Tibial nerve (tissue), 4 donors: ENCODE measurements around the gene CDK3. TPM values are rescaled to one million over a fixed set of nuclear protein-coding genes. Genes with fewer than 3 reads are reported as not detected.
A peak's percentile ranks its signal among the peaks of the same experiment; 100 is the strongest.

Experiments
- DNase-seq, 2 donors: peaks; one replicate each; pipeline ENCODE4 v3.0.0-alpha.2; 2019; ENCODE audit warnings: low spot score in 2 of 2
- H3K27ac ChIP-seq, 4 donors: fragments of 200-600 bp; sonication (generic) in 3 of 4; one replicate each; pipeline ENCODE4 v1.5.1; 2017 to 2019; ENCODE audit warnings: mild to moderate bottlenecking in 1 of 4
- H3K27me3 ChIP-seq, 2 donors: fragments of 200-600 bp; sonication (generic) in 1 of 2; one replicate each; pipeline versions ENCODE4 v1.5.1 to v1.6.0; 2017 to 2019
- H3K36me3 ChIP-seq, 3 donors: fragments of 200-600 bp; sonication (generic); one replicate each; pipeline ENCODE4 v1.5.1; 2018 to 2019
- H3K4me1 ChIP-seq, 4 donors: fragments of 200-600 bp; sonication (generic) in 3 of 4; one replicate each; pipeline ENCODE4 v1.5.1; 2017 to 2019
- H3K4me3 ChIP-seq, 4 donors: fragments of 200-600 bp; sonication (generic) in 3 of 4; one replicate each; pipeline ENCODE4 v1.5.1; 2017 to 2019; ENCODE audit warnings: mild to moderate bottlenecking in 1 of 4, moderate library complexity in 1 of 4
- H3K9me3 ChIP-seq, 4 donors: fragments of 200-600 bp; sonication (generic) in 3 of 4; one replicate each; pipeline ENCODE4 v1.5.1; 2017 to 2019
- CTCF ChIP-seq, 5 experiments: fragments of 200-600 bp in 3 of 5; fragments of 450-650 bp in 2 of 5; sonication (generic) in 3 of 5; IDR thresholded peaks; one replicate each; pipeline ENCODE4 v1.5.1; 2016 to 2019; ENCODE audit warnings: antibody characterized with exemption in 5 of 5, mild to moderate bottlenecking in 3 of 5, moderate library complexity in 2 of 5
- EP300 ChIP-seq, 2 donors: sonication (generic); formaldehyde crosslinking; IDR thresholded peaks; one replicate each; pipeline ENCODE4 v1.6.1; 2017; ENCODE audit warnings: antibody characterized with exemption in 2 of 2, mild to moderate bottlenecking in 1 of 2
- POLR2A ChIP-seq, 2 donors: fragments of 450-650 bp; IDR thresholded peaks; one replicate each; pipeline ENCODE4 v1.6.1; 2017; ENCODE audit warnings: antibody characterized with exemption in 2 of 2, mild to moderate bottlenecking in 2 of 2, moderate library complexity in 2 of 2
- WGBS, 2 donors: methylation state at CpG; one replicate each; pipeline ENCODE4 v1.1.5; 2018; 5-methylcytosine and 5-hydroxymethylcytosine counted together
- total RNA-seq, 4 donors: library from RNA; depleted of rRNA; stranded (reverse); fragments of >200 nt; gene quantifications; one replicate each; pipeline ENCODE4 v1.1.0, GENCODE V29; 2016

The CDK3 gene
- total RNA-seq, 4 donors from 2014 or later, result 3.8 to 12.3 (median 5.9) TPM

- no peak overlapping the region for H3K4me3 ChIP-seq
- 64 to 71% methylated on average over 30 to 31 of the region's 31 CpGs for WGBS, 2 donors
- H3K36me3 ChIP-seq, result peaks cover 0 to 27% (median 0%) of the 10 kb centered on the region in 3 donors
- TF ChIP-seq POLR2A (IDR thresholded peaks at IDR 0.05) (no peak), CTCF (IDR thresholded peaks at IDR 0.05) (peak; percentile 33 to 73 (median 63))
- no peaks in the 10 kb centered on the region for H3K9me3 ChIP-seq
- H3K27me3 ChIP-seq, result no peaks in the 10 kb centered on the region
- H3K27ac ChIP-seq, result peak overlapping the region in 1 of 4 donors; percentile 22
- peaks cover 0 to 14% (median 6%) of the 10 kb centered on the region in 4 donors for H3K4me1 ChIP-seq
- DNase-seq, result peak in 1 of 2 donors; percentile 34
These were observed 470 bp upstream of the CDK3 start for GRCh38 chr17:76000016-76000754.

- H3K4me1 ChIP-seq, result peaks cover 0 to 15% (median 3%) of the 10 kb centered on the region in 4 donors
- H3K36me3 ChIP-seq, result peaks cover 0 to 17% (median 0%) of the 10 kb centered on the region in 3 donors
- H3K27me3 ChIP-seq, result no peaks in the 10 kb centered on the region
- TF ChIP-seq CTCF (IDR thresholded peaks at IDR 0.05), result no peak
- TF ChIP-seq EP300 (IDR thresholded peaks at IDR 0.05), result no peak
- no peak for TF ChIP-seq POLR2A (IDR thresholded peaks at IDR 0.05)
- DNase-seq, result no peak
- H3K9me3 ChIP-seq, result no peaks in the 10 kb centered on the region
- H3K4me3 ChIP-seq, result no peak overlapping the region
- 95 to 98% methylated on average over 12 of the region's 12 CpGs for WGBS, 2 donors
- no peak overlapping the region for H3K27ac ChIP-seq
These were observed 1.4 kb downstream of the CDK3 start for GRCh38 chr17:76002100-76002499.

- Histone ChIP-seq H3K9me3 (no peaks in the 10 kb centered on the region), H3K27me3 (no peaks in the 10 kb centered on the region), H3K4me3 (no peak overlapping the region), H3K27ac (peak overlapping the region in 1 of 4 donors; percentile 41), H3K36me3 (peaks cover 0 to 17% (median 0%) of the 10 kb centered on the region in 3 donors), H3K4me1 (peaks cover 0 to 8% (median 0%) of the 10 kb centered on the region in 4 donors)
- WGBS, 2 donors, result 77 to 81% methylated on average over 6 of the region's 6 CpGs
- no peak for TF ChIP-seq CTCF (IDR thresholded peaks at IDR 0.05)
- TF ChIP-seq EP300 (IDR thresholded peaks at IDR 0.05), result no peak
- no peak for TF ChIP-seq POLR2A (IDR thresholded peaks at IDR 0.05)
- DNase-seq, result no peak
These were observed 3.3 kb downstream of the CDK3 start for GRCh38 chr17:76003915-76004314.

GRCh38 chr17:76004750-76005262 is 4.2 kb downstream of the CDK3 start:
- 69 to 80% methylated on average over 4 to 8 of the region's 8 CpGs for WGBS, 2 donors
- no peak for DNase-seq
- TF ChIP-seq POLR2A (IDR thresholded peaks at IDR 0.05) (no peak), EP300 (IDR thresholded peaks at IDR 0.05) (no peak), CTCF (IDR thresholded peaks at IDR 0.05) (no peak)
- Histone ChIP-seq H3K27me3 (no peaks in the 10 kb centered on the region), H3K27ac (no peak overlapping the region), H3K36me3 (peaks cover 0 to 17% (median 0%) of the 10 kb centered on the region in 3 donors), H3K9me3 (no peaks in the 10 kb centered on the region), H3K4me1 (peaks cover 0 to 8% (median 0%) of the 10 kb centered on the region in 4 donors), H3K4me3 (no peak overlapping the region)
